Left cardiac atrium (tissue), 4 donors: ENCODE results near the gene FAM117A. TPM values are rescaled to one million over a fixed set of nuclear protein-coding genes. Genes with fewer than 3 reads are reported as not detected.
A peak's percentile ranks its signal among the peaks of the same experiment; 100 is the strongest.

Source experiments
- ATAC-seq, 2 donors: fragments of 200-7000 bp; cut with Tn5 transposase; one replicate each; pipeline ENCODE4 v1.9.1; 2020; ENCODE audit warnings: mild to moderate bottlenecking in 2 of 2, moderate library complexity in 2 of 2
- DNase-seq: peaks from one replicate; pipeline ENCODE4 v3.0.0-alpha.2; 2020
- intact Hi-C, 2 donors: fragments of 100-400 bp; cut with DNase I; formaldehyde crosslinking; loops; one replicate each; pipeline versions ENCODE4 v1.14.1 to v1.15.1; 2022 to 2023
- total RNA-seq, 2 donors: library from RNA; stranded (reverse); fragmentation: NEBNext Ultra II Directional; extraction: Animal tissue kit (Norgen Biotek cat#: 25700); gene quantifications; one replicate each; pipeline ENCODE4 v1.2.1, GENCODE V29; 2021
- donor health status: DM: no; HTN: yes; CAD: no.
- donor health status: DM: no; HTN: yes; CAD: no; lungs with severe emphysema.
- donor health status: DM: yes; HTN: yes; CAD: no.
- donor health status: Dilated cardiomyopathy.

Gene FAM117A
- total RNA-seq, 2 donors from 2014 or later = 5.3 to 13.9 TPM

- intact Hi-C loops = loop anchor here in 1 of 2 donors (10.0 kb wide), 1 partner anchor 53 kb away; no protein-coding TSS in a partner anchor
- ATAC-seq (peak in 1 of 2 donors; percentile 41), DNase-seq (no peak)
Measured at GRCh38 chr17:49667854-49668253, 96.1 kb downstream of the FAM117A start.

GRCh38 chr17:49664706-49665211, 99.2 kb downstream of the FAM117A start:
- ATAC-seq (no peak), DNase-seq (no peak)
- intact Hi-C loops = loop anchor here in 1 of 2 donors (10.0 kb wide), 1 partner anchor 50 kb away; no protein-coding TSS in a partner anchor

Other genes starting within 250 kb of the FAM117A start
- gene NXPH3, start 188.3 kb downstream of the FAM117A start, total RNA-seq = 1 to 10 TPM; 3.6 to 6.5 TPM
- gene SPOP, start 86.0 kb downstream of the FAM117A start, total RNA-seq = 10 to 100 TPM; 60.5 to 69.5 TPM
- 10 to 100 TPM; 48.8 to 78.8 TPM for gene SLC35B1, start 56.2 kb downstream of the FAM117A start, total RNA-seq
- 10 to 100 TPM; 47.5 to 49.0 TPM for gene KAT7, start 24.6 kb upstream of the FAM117A start, total RNA-seq
- not detected for gene TAC4, start 83.9 kb upstream of the FAM117A start, total RNA-seq
- gene DLX4, start 205.1 kb upstream of the FAM117A start, total RNA-seq = under 1 TPM; 0.13 to 0.27 TPM
- gene DLX3, start 231.1 kb upstream of the FAM117A start, total RNA-seq = under 1 TPM in 1 of 2 donors, not detected in 1; 0.16 TPM